ENCODE measurements around the gene TRPC3.
A peak's percentile ranks its signal among the peaks of the same experiment; 100 is the strongest.

Gene TRPC3

GRCh38 chr4:121873604-121874003 is 78.3 kb downstream of the TRPC3 start:
- DNase-seq (ENCODE audit: low spot score), result no peak

- peak; percentile 95 for DNase-seq (ENCODE audit: low spot score)
Observed at GRCh38 chr4:121869841-121870822, 81.7 kb downstream of the TRPC3 start, which contains the start of gene BBS7. TSS of gene BBS7 (minus strand) at chr4:121870474. CDS start at chr4:121870313, 161 bp downstream.

- DNase-seq (ENCODE audit: low spot score), result no peak
Observed at GRCh38 chr4:121863799-121864198, 88.1 kb downstream of the TRPC3 start.

GRCh38 chr4:121861426-121861825 is 90.4 kb downstream of the TRPC3 start:
- no peak for DNase-seq (ENCODE audit: low spot score)

- no peak for DNase-seq (ENCODE audit: low spot score)
Observed at GRCh38 chr4:121860121-121860520, 91.7 kb downstream of the TRPC3 start.

GRCh38 chr4:121851354-121851753 is 100.5 kb downstream of the TRPC3 start:
- DNase-seq (ENCODE audit: low spot score), result no peak

GRCh38 chr4:121846662-121847061 is 105.2 kb downstream of the TRPC3 start:
- no peak for DNase-seq (ENCODE audit: low spot score)

GRCh38 chr4:121842862-121843261 is 109.0 kb downstream of the TRPC3 start:
- DNase-seq (ENCODE audit: low spot score), result no peak

GRCh38 chr4:121838136-121838535 is 113.7 kb downstream of the TRPC3 start:
- DNase-seq (ENCODE audit: low spot score), result no peak

- DNase-seq (ENCODE audit: low spot score), result no peak
Observed at GRCh38 chr4:121829511-121829910, 122.3 kb downstream of the TRPC3 start.

All from RKO (cell line).